Neuronal stem cell (in vitro differentiated cells): ENCODE measurements around the gene FAM25A.
"Not testable (repeated sequence)": the region's sequence is repeated elsewhere in the genome, so short reads cannot be mapped to it uniquely, and the experiment has no call there.

Experiments used
- DNase-seq: peaks from one replicate; pipeline ENCODE4 v3.0.0-alpha.2; 2013; ENCODE audit warnings: low spot score
- H2AFZ ChIP-seq: one replicate; pipeline ENCODE4 v1.6.1; 2013; ENCODE audit warnings: mild to moderate bottlenecking, low read length, inconsistent platforms
- H2AK5ac ChIP-seq: 2 replicates; pipeline ENCODE4 v1.6.1; 2013; ENCODE audit warnings: low read depth, mild to moderate bottlenecking, inconsistent platforms, low read length, moderate library complexity, mixed read lengths
- H2BK120ac ChIP-seq: 2 replicates; pipeline ENCODE4 v1.6.1; 2013; ENCODE audit warnings: low read depth, mild to moderate bottlenecking, inconsistent platforms, low read length, moderate library complexity, mixed read lengths
- H2BK12ac ChIP-seq: one replicate; pipeline ENCODE4 v1.6.1; 2013; ENCODE audit warnings: low read length, inconsistent platforms
- H2BK15ac ChIP-seq: 2 replicates; pipeline ENCODE4 v1.6.1; 2013; ENCODE audit warnings: mild to moderate bottlenecking, low read length, inconsistent platforms, mixed read lengths
- H2BK5ac ChIP-seq: one replicate; pipeline ENCODE4 v1.6.1; 2013; ENCODE audit warnings: inconsistent platforms, mild to moderate bottlenecking, low read length, moderate library complexity
- H3K14ac ChIP-seq: one replicate; pipeline ENCODE4 v1.6.1; 2013; ENCODE audit warnings: low read length, inconsistent platforms
- H3K18ac ChIP-seq: 2 replicates; pipeline ENCODE4 v1.6.1; 2013; ENCODE audit warnings: low read length, inconsistent platforms
- H3K23ac ChIP-seq: 2 replicates; pipeline ENCODE4 v1.6.1; 2013; ENCODE audit warnings: low read depth, mild to moderate bottlenecking, mixed read lengths, low read length, inconsistent platforms; ENCODE audit not compliant: poor library complexity
- H3K27ac ChIP-seq: replicated peaks from 3 replicates; pipeline ENCODE4 v1.5.1; 2013; ENCODE audit warnings: low read length, inconsistent platforms
- H3K27me3 ChIP-seq, 3 experiments: 2 replicates each; pipeline ENCODE4 v1.6.1; 2013; ENCODE audit warnings: low read length in 3 of 3, mild to moderate bottlenecking in 2 of 3, inconsistent platforms in 1 of 3, low read depth in 1 of 3, mixed read lengths in 1 of 3, moderate library complexity in 1 of 3; ENCODE audit not compliant: control insufficient read depth in 3 of 3, insufficient read depth in 3 of 3
- H3K36me3 ChIP-seq, 2 donors: replicated peaks in 1 of 2; 2 replicates each; pipeline ENCODE4 v1.6.1; 2013; ENCODE audit warnings: low read length in 2 of 2; ENCODE audit not compliant: control insufficient read depth in 2 of 2, insufficient read depth in 2 of 2
- H3K4ac ChIP-seq: 2 replicates; pipeline ENCODE4 v1.6.1; 2013; ENCODE audit warnings: inconsistent platforms, mild to moderate bottlenecking, low read length, moderate library complexity
- H3K4me1 ChIP-seq, 2 donors: 1 replicate in 1 of 2; 2 replicates in 1 of 2; pipeline ENCODE4 v1.6.1; 2013; ENCODE audit warnings: low read length in 2 of 2, low read depth in 1 of 2; ENCODE audit not compliant: control insufficient read depth in 2 of 2, insufficient read depth in 1 of 2
- H3K4me2 ChIP-seq: one replicate; pipeline ENCODE4 v1.6.1; 2013; ENCODE audit warnings: mild to moderate bottlenecking, low read length, inconsistent platforms; ENCODE audit not compliant: insufficient read depth, poor library complexity, severe bottlenecking
- H3K4me3 ChIP-seq, 2 donors: 2 replicates each; pipeline ENCODE4 v1.5.1; 2013; ENCODE audit warnings: low read length in 2 of 2, mild to moderate bottlenecking in 2 of 2, inconsistent platforms in 1 of 2, moderate library complexity in 1 of 2
- H3K79me1 ChIP-seq: one replicate; pipeline ENCODE4 v1.6.1; 2013; ENCODE audit warnings: low read depth, mild to moderate bottlenecking, inconsistent platforms, low read length, moderate library complexity
- H3K9ac ChIP-seq: one replicate; pipeline ENCODE4 v1.6.1; 2013; ENCODE audit warnings: mild to moderate bottlenecking, low read depth, low read length, inconsistent platforms; ENCODE audit not compliant: poor library complexity
- H3K9me3 ChIP-seq, 2 donors: replicated peaks in 1 of 2; 2 replicates each; pipeline versions ENCODE3 to v1.6.1; 2013; ENCODE audit warnings: low read length in 2 of 2, mild to moderate bottlenecking in 2 of 2, inconsistent platforms in 1 of 2, low read depth in 1 of 2, mixed read lengths in 1 of 2, moderate library complexity in 1 of 2; ENCODE audit not compliant: control insufficient read depth in 2 of 2, insufficient read depth in 1 of 2
- H4K8ac ChIP-seq: one replicate; pipeline ENCODE4 v1.6.1; 2013; ENCODE audit warnings: low read depth, mild to moderate bottlenecking, inconsistent platforms, low read length, moderate library complexity
- H4K91ac ChIP-seq: one replicate; pipeline ENCODE4 v1.6.1; 2013; ENCODE audit warnings: low read length, low read depth, mild to moderate bottlenecking, inconsistent platforms; ENCODE audit not compliant: poor library complexity
- WGBS, 2 donors: extraction: QIAGEN DNeasy Blood & Tissue Kit; methylation state at CpG; one replicate each; pipeline ENCODE4 v1.1.7; 2013; ENCODE audit warnings: missing lambda C conversion rate in 2 of 2, mixed read lengths in 1 of 2; ENCODE audit not compliant: insufficient read length in 2 of 2, insufficient replicate concordance in 1 of 2; ENCODE audit errors: extremely low coverage in 2 of 2; 5-methylcytosine and 5-hydroxymethylcytosine counted together

The FAM25A gene

DNA sequence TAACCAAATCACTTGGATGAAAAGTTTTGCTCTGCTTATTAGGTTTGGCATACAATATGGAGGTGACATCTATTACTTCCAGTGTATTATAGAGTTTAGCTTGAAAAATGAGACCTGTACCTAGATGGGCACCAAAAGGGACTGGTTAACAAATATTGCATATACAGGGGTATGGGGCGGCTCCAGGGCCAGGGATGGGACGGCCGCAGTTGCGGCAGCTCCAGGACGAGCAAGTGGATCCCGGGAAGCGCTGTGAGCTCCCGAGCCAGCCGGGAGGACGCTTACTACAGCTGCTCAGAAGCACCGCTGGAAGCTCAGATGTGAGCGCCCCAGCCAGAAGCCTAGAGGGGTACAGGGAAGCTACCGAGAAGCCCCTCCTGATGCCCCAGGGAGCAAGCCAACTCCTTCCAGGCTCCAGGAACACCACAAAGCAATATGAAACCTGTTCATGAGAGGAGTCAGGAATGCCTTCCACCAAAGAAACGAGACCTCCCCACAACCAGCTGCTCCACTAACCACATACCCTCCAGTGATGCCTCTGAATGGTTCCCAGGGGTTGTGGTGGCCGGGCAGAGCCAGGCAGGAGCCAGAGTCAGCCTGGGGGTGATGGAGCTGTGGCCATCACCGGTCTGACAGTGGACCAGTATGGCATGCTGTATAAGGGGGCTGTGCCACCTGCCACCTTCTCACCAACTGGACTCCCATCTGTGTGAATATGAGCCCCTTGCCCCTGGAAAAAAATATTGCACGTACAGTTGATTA lies 6.8 kb downstream of the FAM25A start:
- H3K79me1 ChIP-seq, H2BK120ac ChIP-seq, H3K4me3 ChIP-seq, H3K18ac ChIP-seq, H3K27ac ChIP-seq, H3K4ac ChIP-seq, H2BK12ac ChIP-seq, H2BK5ac ChIP-seq, H3K9me3 ChIP-seq, H3K36me3 ChIP-seq, DNase-seq, H3K9ac ChIP-seq, H3K4me2 ChIP-seq, H2AK5ac ChIP-seq, H3K14ac ChIP-seq, H3K27me3 ChIP-seq, H4K8ac ChIP-seq, H2BK15ac ChIP-seq, H2AFZ ChIP-seq, H3K23ac ChIP-seq, H4K91ac ChIP-seq, H3K4me1 ChIP-seq: not testable (repeated sequence)
- WGBS, 2 donors = no CpG with 5 or more reads among the region's 17 CpGs

- H3K23ac ChIP-seq, H3K4me1 ChIP-seq, H3K4me2 ChIP-seq, H3K4me3 ChIP-seq, H3K36me3 ChIP-seq, H3K79me1 ChIP-seq, H4K91ac ChIP-seq, H2AK5ac ChIP-seq, H3K9ac ChIP-seq, H3K27me3 ChIP-seq, H3K9me3 ChIP-seq, H2BK12ac ChIP-seq, H3K18ac ChIP-seq, H4K8ac ChIP-seq, H2BK15ac ChIP-seq, H3K14ac ChIP-seq, H3K4ac ChIP-seq, DNase-seq, H2AFZ ChIP-seq, H2BK120ac ChIP-seq, H3K27ac ChIP-seq, H2BK5ac ChIP-seq: not testable (repeated sequence)
- no CpG with 5 or more reads among the region's 1 CpG for WGBS, 2 donors
Measured at GRCh38 chr10:87030419-87030818, 10.3 kb downstream of the FAM25A start.

- Histone ChIP-seq H3K36me3 (no peaks in the 10 kb centered on the region), H3K23ac (peak overlapping the region; percentile 89), H4K8ac (no peak overlapping the region), H3K27ac (no peak overlapping the region), H3K4me2 (no peak overlapping the region), H2BK12ac (no peak overlapping the region), H4K91ac (no peak overlapping the region), H3K18ac (no peak overlapping the region), H3K4me3 (no peak overlapping the region), H2BK120ac (no peak overlapping the region), H2BK5ac (no peak overlapping the region), H3K9me3 (no peaks in the 10 kb centered on the region), H3K4ac (no peak overlapping the region), H3K9ac (peak overlapping the region; percentile 44), H3K14ac (no peak overlapping the region), H2AFZ (no peak overlapping the region), H2AK5ac (no peak overlapping the region), H3K27me3 (no peaks in the 10 kb centered on the region), H3K4me1 (no peaks in the 10 kb centered on the region), H3K79me1 (no peaks in the 10 kb centered on the region), H2BK15ac (no peak overlapping the region)
- no peak for DNase-seq
- WGBS, 2 donors = no CpG with 5 or more reads among the region's 28 CpGs
Measured at GRCh38 chr10:87030912-87031635, 11.0 kb downstream of the FAM25A start.

GRCh38 chr10:87036623-87037022 lies 16.5 kb downstream of the FAM25A start:
- Histone ChIP-seq H3K79me1 (no peaks in the 10 kb centered on the region), H4K91ac (no peak overlapping the region), H3K4me1 (no peaks in the 10 kb centered on the region), H3K36me3 (no peaks in the 10 kb centered on the region), H2AFZ (no peak overlapping the region), H2BK5ac (no peak overlapping the region), H3K4me2 (no peak overlapping the region), H3K9ac (no peak overlapping the region), H2BK15ac (no peak overlapping the region), H3K27me3 (no peaks in the 10 kb centered on the region), H2BK120ac (no peak overlapping the region), H3K18ac (no peak overlapping the region), H3K14ac (no peak overlapping the region), H3K9me3 (peaks cover 0 to 3% of the 10 kb centered on the region in 2 donors), H3K4ac (no peak overlapping the region), H3K23ac (no peak overlapping the region), H2AK5ac (no peak overlapping the region), H3K4me3 (no peak overlapping the region), H2BK12ac (no peak overlapping the region), H3K27ac (no peak overlapping the region), H4K8ac (no peak overlapping the region)
- no CpG with 5 or more reads among the region's 1 CpG for whole genome bisulfite sequencing, 2 donors
- DNase-seq = no peak
